PC-9 (cell line): ENCODE data around the gene VSIG4.
"Not testable (repeated sequence)": the region's sequence is repeated elsewhere in the genome, so short reads cannot be mapped to it uniquely, and the experiment has no call there.

Source experiments
- EZH2 ChIP-seq: fragments of 200-600 bp; sonication (generic); IDR thresholded peaks from 2 replicates; pipeline ENCODE4 v1.8.0; 2017; ENCODE audit warnings: antibody characterized with exemption, low read depth
- TF ChIP-seq, protein P1 (sequence below): fragments of 200-600 bp; sonication (generic); conservative IDR thresholded peaks from 2 replicates; pipeline ENCODE4 v1.6.1; 2017; ENCODE audit warnings: mixed run types, antibody characterized with exemption, mild to moderate bottlenecking, moderate library complexity

- TF ChIP-seq, protein P1, sequence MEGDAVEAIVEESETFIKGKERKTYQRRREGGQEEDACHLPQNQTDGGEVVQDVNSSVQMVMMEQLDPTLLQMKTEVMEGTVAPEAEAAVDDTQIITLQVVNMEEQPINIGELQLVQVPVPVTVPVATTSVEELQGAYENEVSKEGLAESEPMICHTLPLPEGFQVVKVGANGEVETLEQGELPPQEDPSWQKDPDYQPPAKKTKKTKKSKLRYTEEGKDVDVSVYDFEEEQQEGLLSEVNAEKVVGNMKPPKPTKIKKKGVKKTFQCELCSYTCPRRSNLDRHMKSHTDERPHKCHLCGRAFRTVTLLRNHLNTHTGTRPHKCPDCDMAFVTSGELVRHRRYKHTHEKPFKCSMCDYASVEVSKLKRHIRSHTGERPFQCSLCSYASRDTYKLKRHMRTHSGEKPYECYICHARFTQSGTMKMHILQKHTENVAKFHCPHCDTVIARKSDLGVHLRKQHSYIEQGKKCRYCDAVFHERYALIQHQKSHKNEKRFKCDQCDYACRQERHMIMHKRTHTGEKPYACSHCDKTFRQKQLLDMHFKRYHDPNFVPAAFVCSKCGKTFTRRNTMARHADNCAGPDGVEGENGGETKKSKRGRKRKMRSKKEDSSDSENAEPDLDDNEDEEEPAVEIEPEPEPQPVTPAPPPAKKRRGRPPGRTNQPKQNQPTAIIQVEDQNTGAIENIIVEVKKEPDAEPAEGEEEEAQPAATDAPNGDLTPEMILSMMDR: not testable (repeated sequence)
- TF ChIP-seq EZH2: not testable (repeated sequence)
Observed at GRCh38 chrX:65975161-65975751, 64.6 kb downstream of the VSIG4 start.
